ENCODE measurements around the gene NECTIN1.

GRCh38 chr11:119728211-119728626, 781 bp downstream of the NECTIN1 start:
- TF ChIP-seq POLR2AphosphoS5 (IDR thresholded peaks at IDR 0.05; ENCODE audit: borderline replicate concordance, low read depth, low read length): no peak
- TF ChIP-seq EZH2 (IDR thresholded peaks at IDR 0.05): no peak
- TF ChIP-seq FOXP2 (optimal IDR thresholded peaks at IDR 0.05; ENCODE audit: control extremely low read depth, extremely low read length, insufficient read depth): no peak

Data from SK-N-MC (cell line).